Measurements from ENCODE around the gene NSUN4. TPM values are rescaled to one million over a fixed set of nuclear protein-coding genes. Genes with fewer than 3 reads are reported as not detected.
A peak's percentile ranks its signal among the peaks of the same experiment; 100 is the strongest.
"Not testable (repeated sequence)": the region's sequence is repeated elsewhere in the genome, so short reads cannot be mapped to it uniquely, and the experiment has no call there.

The NSUN4 gene
- total RNA-seq, 1 donor: 22.9 TPM

GRCh38 chr1:46342677-46343350, 2.2 kb downstream of the NSUN4 start:
- DNase-seq (ENCODE audit: low read depth): no peak
- no peak overlapping the region for H3K4me3 ChIP-seq (ENCODE audit: low read depth, low read length)
- TF ChIP-seq, protein P1, sequence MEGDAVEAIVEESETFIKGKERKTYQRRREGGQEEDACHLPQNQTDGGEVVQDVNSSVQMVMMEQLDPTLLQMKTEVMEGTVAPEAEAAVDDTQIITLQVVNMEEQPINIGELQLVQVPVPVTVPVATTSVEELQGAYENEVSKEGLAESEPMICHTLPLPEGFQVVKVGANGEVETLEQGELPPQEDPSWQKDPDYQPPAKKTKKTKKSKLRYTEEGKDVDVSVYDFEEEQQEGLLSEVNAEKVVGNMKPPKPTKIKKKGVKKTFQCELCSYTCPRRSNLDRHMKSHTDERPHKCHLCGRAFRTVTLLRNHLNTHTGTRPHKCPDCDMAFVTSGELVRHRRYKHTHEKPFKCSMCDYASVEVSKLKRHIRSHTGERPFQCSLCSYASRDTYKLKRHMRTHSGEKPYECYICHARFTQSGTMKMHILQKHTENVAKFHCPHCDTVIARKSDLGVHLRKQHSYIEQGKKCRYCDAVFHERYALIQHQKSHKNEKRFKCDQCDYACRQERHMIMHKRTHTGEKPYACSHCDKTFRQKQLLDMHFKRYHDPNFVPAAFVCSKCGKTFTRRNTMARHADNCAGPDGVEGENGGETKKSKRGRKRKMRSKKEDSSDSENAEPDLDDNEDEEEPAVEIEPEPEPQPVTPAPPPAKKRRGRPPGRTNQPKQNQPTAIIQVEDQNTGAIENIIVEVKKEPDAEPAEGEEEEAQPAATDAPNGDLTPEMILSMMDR (IDR thresholded peaks at IDR 0.05; ENCODE audit: insufficient read depth, low read depth, low read length): no peak

GRCh38 chr1:46343351-46343695, 2.7 kb downstream of the NSUN4 start:
- no peak overlapping the region for H3K4me3 ChIP-seq (ENCODE audit: low read depth, low read length)
- TF ChIP-seq, protein P1 (IDR thresholded peaks at IDR 0.05; ENCODE audit: insufficient read depth, low read depth, low read length): no peak
- DNase-seq (ENCODE audit: low read depth): no peak

DNA sequence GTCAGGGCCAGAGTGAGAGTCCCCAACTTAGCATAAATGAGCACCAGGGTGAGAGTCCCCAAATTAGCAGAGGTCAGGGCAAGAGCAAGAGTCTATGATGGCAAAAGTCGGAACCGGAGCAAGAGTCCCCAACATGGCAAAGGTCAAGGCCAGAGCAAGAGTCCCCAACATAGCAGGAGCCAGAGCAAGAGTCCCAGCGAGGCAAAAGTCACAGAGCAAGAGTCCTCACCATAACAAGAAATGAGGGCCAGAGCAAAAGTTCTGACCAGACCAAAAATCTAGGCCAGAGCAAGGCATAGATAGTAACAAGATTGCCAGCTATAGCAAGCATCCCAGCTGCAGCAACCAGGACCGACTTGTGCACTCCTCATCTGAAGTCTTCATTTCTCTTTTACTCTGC, 3.1 kb downstream of the NSUN4 start:
- no peak overlapping the region for H3K4me3 ChIP-seq (ENCODE audit: low read depth, low read length)
- DNase-seq (ENCODE audit: low read depth): no peak
- TF ChIP-seq, protein P1 (IDR thresholded peaks at IDR 0.05; ENCODE audit: insufficient read depth, low read depth, low read length): no peak

DNA sequence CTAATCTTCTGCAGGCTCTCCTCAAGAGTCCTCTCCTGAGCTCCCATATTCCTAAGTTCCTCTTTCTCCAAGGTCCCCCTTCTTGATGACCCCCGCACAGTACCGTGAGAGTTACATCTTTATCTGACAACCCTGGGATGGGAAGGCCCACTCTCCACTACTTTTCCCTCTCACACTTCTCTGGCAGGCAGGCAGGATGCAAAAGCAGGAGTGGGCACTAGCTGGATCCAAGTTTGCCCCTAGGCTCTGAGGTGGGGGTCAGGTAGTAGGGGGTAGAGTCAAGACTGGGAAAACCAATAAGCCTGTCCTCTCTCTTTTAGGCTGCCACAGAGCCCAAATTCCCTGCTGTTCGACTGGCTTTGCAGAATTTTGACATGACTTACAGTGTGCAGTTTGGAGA, 3.9 kb downstream of the NSUN4 start:
- TF ChIP-seq, protein P1 (IDR thresholded peaks at IDR 0.05; ENCODE audit: insufficient read depth, low read depth, low read length): no peak
- no peak overlapping the region for H3K4me3 ChIP-seq (ENCODE audit: low read depth, low read length)
- no peak for DNase-seq (ENCODE audit: low read depth)

DNA sequence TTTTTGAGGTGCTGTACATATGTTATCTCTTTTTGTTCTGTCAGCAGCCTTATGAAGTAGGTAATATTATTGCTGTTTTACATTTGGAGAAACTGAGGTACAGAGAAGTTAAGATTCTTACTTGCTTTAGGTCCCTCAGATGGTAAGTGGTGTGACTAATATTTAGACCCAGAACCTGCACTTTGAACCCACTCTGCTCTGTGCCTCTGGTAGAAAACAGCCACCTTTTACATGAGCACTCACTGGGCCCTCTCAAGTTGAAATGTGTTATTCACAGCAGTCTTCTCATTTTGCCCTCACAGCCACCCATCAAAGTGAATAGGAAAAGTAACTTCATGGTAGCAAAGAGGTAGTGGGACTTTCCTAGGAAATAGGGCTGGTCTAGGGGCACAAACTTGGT, 4.7 kb downstream of the NSUN4 start:
- DNase-seq (ENCODE audit: low read depth): no peak
- no peak overlapping the region for H3K4me3 ChIP-seq (ENCODE audit: low read depth, low read length)
- TF ChIP-seq, protein P1 (IDR thresholded peaks at IDR 0.05; ENCODE audit: insufficient read depth, low read depth, low read length): no peak

GRCh38 chr1:46352363-46352762, 11.8 kb downstream of the NSUN4 start:
- TF ChIP-seq, protein P1 (IDR thresholded peaks at IDR 0.05; ENCODE audit: insufficient read depth, low read depth, low read length): no peak
- H3K4me3 ChIP-seq (ENCODE audit: low read depth, low read length): no peak overlapping the region
- no peak for DNase-seq (ENCODE audit: low read depth)

DNA sequence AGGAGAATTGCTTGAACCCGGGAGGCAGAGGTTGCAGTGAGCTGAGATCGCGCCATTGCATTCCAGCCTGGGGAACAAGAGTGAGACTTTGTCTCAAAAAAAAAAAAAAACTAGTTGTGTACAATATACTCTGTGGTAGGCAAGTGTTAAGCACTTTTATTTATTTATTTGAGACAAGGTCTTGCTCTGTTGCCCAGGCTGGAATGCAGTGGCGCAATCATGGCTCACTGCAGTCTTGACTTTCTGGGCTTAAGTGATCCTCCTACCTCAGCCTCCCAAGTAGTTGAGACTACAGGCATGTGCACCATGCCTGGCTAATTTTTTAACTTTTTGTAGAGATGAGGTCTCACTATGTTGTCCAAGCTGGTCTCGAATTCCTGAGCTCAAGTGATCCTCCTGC, 15.3 kb downstream of the NSUN4 start:
- H3K4me3 ChIP-seq (ENCODE audit: low read depth, low read length): not testable (repeated sequence)
- peak; percentile 10 for DNase-seq (ENCODE audit: low read depth)

All from fibroblast of villous mesenchyme (primary cell).